C4-2B (cell line): ENCODE measurements around the gene CUX1.

Experiments used
- ZFX ChIP-seq: fragments of 450-650 bp; IDR thresholded peaks from 2 replicates; pipeline ENCODE4 v1.6.1; 2017
- TF ChIP-seq, protein P1 (sequence below): fragments of 450-650 bp; conservative IDR thresholded peaks from 2 replicates; pipeline ENCODE4 v1.5.1; 2017; ENCODE audit warnings: mild to moderate bottlenecking

DNA sequence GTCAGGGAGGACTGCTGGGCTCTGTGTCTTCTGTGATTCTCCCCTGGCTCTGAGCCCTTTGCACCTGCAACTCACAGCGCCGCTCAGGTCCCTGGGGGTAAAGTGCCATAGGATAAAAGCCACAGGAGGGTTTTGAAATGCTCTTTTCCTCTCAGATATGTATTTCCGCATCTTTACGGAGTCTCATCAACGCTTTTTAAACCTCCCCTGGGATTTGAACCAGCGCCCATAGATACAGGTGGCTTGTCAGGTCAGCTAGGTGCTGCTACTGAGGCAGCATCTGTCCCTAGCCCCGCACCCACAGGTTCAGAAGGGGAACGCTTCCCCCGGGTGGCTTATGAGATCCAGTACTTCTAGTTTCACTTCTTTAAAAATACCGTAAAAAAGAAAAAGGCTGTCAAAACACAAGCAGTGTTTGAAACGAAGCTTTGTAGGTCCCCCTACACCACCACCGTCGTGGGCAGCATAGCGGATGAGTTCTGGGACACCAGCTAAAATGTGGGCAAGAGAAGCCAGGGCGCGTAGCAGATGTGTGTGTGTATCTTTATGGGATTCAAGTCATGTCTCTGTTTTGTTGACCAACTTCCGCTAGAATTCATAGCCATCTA is 173.5 kb downstream of the CUX1 start:
- TF ChIP-seq, protein P1, sequence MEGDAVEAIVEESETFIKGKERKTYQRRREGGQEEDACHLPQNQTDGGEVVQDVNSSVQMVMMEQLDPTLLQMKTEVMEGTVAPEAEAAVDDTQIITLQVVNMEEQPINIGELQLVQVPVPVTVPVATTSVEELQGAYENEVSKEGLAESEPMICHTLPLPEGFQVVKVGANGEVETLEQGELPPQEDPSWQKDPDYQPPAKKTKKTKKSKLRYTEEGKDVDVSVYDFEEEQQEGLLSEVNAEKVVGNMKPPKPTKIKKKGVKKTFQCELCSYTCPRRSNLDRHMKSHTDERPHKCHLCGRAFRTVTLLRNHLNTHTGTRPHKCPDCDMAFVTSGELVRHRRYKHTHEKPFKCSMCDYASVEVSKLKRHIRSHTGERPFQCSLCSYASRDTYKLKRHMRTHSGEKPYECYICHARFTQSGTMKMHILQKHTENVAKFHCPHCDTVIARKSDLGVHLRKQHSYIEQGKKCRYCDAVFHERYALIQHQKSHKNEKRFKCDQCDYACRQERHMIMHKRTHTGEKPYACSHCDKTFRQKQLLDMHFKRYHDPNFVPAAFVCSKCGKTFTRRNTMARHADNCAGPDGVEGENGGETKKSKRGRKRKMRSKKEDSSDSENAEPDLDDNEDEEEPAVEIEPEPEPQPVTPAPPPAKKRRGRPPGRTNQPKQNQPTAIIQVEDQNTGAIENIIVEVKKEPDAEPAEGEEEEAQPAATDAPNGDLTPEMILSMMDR: no peak
- TF ChIP-seq ZFX: no peak
